Measurements from ENCODE around the gene CBLC. TPM values are rescaled to one million over a fixed set of nuclear protein-coding genes. Genes with fewer than 3 reads are reported as not detected.
A peak's percentile ranks its signal among the peaks of the same experiment; 100 is the strongest.

The CBLC gene
- total RNA-seq, 1 experiment from 2014 or later, result 20.5 TPM

GRCh38 chr19:44847144-44848035, 69.7 kb downstream of the CBLC start (continued):
- TF ChIP-seq ARID4B (CRISPR knock-in tag; IDR thresholded peaks at IDR 0.05; ENCODE audit: borderline replicate concordance) (0 out of 2 replicates have a peak, but pooled peaks have one; percentile 14), ZNF396 (CRISPR knock-in tag; IDR thresholded peaks at IDR 0.05; ENCODE audit: borderline replicate concordance) (no peak), NFE2L1 (CRISPR knock-in tag; IDR thresholded peaks at IDR 0.05) (no peak), IRF1 (CRISPR knock-in tag; IDR thresholded peaks at IDR 0.05) (no peak), FOXP4 (CRISPR knock-in tag; IDR thresholded peaks at IDR 0.05) (no peak), ETV6 (CRISPR knock-in tag; IDR thresholded peaks at IDR 0.05) (peak; percentile 15; the same call in 1 of the 2 replicates), GRHL2 (CRISPR knock-in tag; IDR thresholded peaks at IDR 0.05; ENCODE audit: insufficient replicate concordance, severe bottlenecking) (no peak), CTCF (IDR thresholded peaks at IDR 0.05) (no peak), RELA (CRISPR knock-in tag; IDR thresholded peaks at IDR 0.05; ENCODE audit: borderline replicate concordance) (no peak), NFATC4 (CRISPR knock-in tag; IDR thresholded peaks at IDR 0.05) (no peak), ZNF219 (CRISPR knock-in tag; IDR thresholded peaks at IDR 0.05; ENCODE audit: borderline replicate concordance) (no peak), PRDM15 (CRISPR knock-in tag; IDR thresholded peaks at IDR 0.05) (no peak), USF1 (CRISPR knock-in tag; IDR thresholded peaks at IDR 0.05) (peak; percentile 16; the same call in 1 of the 2 replicates), ATF2 (CRISPR knock-in tag; IDR thresholded peaks at IDR 0.05; ENCODE audit: borderline replicate concordance, low read depth) (no peak)
